SU-DHL-6 (cell line): ENCODE measurements around the gene PEAK3.

ENCODE experiments used
- CTCF ChIP-seq: fragments of 200-600 bp; sonication (generic); IDR thresholded peaks from one replicate; pipeline ENCODE4 v1.5.1; 2017; ENCODE audit warnings: antibody characterized with exemption, mild to moderate bottlenecking, low read length, moderate library complexity; ENCODE audit not compliant: insufficient read depth, poor library complexity, severe bottlenecking
- EZH2phosphoT487 ChIP-seq: fragments of 200-600 bp; sonication (generic), shearing (Covaris generic); conservative IDR thresholded peaks from 2 replicates; pipeline ENCODE4 v1.6.1; 2018; ENCODE audit warnings: mild to moderate bottlenecking, antibody characterized with exemption, low read length, moderate library complexity, mixed read lengths

DNA sequence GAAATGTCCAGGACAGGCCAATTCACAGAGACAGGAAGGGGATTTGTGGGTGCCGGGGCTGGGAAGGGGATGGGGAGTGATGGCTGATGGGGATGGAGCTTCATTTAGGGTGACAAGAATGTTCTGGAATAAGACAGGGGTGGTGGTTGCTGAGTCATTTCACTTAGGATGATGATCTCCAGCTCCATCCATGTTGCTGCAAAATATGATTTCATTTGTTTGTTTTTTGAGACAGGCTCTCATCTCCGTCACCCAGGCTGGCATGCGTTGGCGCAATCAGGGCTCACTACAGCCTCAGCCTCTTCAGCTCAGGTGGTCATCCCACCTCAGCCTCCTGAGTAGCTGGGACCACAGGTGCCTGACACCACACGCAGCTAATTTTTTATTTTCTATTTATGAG, 22.6 kb downstream of the PEAK3 start:
- TF ChIP-seq CTCF (no peak), EZH2phosphoT487 (no peak)
